ENCODE results near the gene ABCA10.

DNA sequence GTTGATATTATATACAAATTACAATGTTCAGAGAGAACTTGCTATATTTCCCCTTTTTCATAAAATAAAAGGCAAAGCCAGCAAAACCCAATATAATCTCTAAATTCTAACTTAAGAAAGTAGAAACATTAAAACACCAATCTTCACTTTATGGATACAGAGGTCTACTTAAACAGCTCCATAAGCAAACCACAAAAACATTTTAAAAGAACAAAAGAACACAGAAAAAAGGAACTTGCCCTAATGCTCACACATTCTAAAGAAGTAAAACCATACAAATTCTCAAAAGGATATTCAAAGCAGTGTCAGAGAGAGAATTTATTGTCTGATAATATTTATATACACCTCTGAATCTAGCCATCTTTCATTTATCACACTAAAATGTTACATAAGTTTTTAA, 606 bp downstream of the ABCA10 start:
- TF ChIP-seq POLR2AphosphoS5 (IDR thresholded peaks at IDR 0.05; ENCODE audit: low read depth) (no peak), EZH2phosphoT487 (IDR thresholded peaks at IDR 0.05; ENCODE audit: unreplicated experiment) (no peak), CREB1 (CRISPR knock-in tag; IDR thresholded peaks at IDR 0.05; ENCODE audit: low read depth) (no peak), ZNF114 (CRISPR knock-in tag; IDR thresholded peaks at IDR 0.05) (no peak), EZH2 (IDR thresholded peaks at IDR 0.05; ENCODE audit: low read depth, unreplicated experiment) (no peak), JUNB (IDR thresholded peaks at IDR 0.05; ENCODE audit: unreplicated experiment) (no peak), NANOG (IDR thresholded peaks at IDR 0.05; ENCODE audit: borderline replicate concordance) (no peak)
- TF ChIP-seq, protein P1, sequence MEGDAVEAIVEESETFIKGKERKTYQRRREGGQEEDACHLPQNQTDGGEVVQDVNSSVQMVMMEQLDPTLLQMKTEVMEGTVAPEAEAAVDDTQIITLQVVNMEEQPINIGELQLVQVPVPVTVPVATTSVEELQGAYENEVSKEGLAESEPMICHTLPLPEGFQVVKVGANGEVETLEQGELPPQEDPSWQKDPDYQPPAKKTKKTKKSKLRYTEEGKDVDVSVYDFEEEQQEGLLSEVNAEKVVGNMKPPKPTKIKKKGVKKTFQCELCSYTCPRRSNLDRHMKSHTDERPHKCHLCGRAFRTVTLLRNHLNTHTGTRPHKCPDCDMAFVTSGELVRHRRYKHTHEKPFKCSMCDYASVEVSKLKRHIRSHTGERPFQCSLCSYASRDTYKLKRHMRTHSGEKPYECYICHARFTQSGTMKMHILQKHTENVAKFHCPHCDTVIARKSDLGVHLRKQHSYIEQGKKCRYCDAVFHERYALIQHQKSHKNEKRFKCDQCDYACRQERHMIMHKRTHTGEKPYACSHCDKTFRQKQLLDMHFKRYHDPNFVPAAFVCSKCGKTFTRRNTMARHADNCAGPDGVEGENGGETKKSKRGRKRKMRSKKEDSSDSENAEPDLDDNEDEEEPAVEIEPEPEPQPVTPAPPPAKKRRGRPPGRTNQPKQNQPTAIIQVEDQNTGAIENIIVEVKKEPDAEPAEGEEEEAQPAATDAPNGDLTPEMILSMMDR (conservative IDR thresholded peaks at IDR 0.05; ENCODE audit: low read depth in 2 of 2) = no peak
- TF ChIP-seq, protein P2, sequence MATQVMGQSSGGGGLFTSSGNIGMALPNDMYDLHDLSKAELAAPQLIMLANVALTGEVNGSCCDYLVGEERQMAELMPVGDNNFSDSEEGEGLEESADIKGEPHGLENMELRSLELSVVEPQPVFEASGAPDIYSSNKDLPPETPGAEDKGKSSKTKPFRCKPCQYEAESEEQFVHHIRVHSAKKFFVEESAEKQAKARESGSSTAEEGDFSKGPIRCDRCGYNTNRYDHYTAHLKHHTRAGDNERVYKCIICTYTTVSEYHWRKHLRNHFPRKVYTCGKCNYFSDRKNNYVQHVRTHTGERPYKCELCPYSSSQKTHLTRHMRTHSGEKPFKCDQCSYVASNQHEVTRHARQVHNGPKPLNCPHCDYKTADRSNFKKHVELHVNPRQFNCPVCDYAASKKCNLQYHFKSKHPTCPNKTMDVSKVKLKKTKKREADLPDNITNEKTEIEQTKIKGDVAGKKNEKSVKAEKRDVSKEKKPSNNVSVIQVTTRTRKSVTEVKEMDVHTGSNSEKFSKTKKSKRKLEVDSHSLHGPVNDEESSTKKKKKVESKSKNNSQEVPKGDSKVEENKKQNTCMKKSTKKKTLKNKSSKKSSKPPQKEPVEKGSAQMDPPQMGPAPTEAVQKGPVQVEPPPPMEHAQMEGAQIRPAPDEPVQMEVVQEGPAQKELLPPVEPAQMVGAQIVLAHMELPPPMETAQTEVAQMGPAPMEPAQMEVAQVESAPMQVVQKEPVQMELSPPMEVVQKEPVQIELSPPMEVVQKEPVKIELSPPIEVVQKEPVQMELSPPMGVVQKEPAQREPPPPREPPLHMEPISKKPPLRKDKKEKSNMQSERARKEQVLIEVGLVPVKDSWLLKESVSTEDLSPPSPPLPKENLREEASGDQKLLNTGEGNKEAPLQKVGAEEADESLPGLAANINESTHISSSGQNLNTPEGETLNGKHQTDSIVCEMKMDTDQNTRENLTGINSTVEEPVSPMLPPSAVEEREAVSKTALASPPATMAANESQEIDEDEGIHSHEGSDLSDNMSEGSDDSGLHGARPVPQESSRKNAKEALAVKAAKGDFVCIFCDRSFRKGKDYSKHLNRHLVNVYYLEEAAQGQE (IDR thresholded peaks at IDR 0.05; ENCODE audit: unreplicated experiment) = no peak
- TF ChIP-seq, protein P3, sequence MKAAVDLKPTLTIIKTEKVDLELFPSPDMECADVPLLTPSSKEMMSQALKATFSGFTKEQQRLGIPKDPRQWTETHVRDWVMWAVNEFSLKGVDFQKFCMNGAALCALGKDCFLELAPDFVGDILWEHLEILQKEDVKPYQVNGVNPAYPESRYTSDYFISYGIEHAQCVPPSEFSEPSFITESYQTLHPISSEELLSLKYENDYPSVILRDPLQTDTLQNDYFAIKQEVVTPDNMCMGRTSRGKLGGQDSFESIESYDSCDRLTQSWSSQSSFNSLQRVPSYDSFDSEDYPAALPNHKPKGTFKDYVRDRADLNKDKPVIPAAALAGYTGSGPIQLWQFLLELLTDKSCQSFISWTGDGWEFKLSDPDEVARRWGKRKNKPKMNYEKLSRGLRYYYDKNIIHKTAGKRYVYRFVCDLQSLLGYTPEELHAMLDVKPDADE (IDR thresholded peaks at IDR 0.05) = no peak
